Measurements from ENCODE around the gene FHOD3. TPM values are rescaled to one million over a fixed set of nuclear protein-coding genes. Genes with fewer than 3 reads are reported as not detected.

The FHOD3 gene
- total and polyA plus RNA-seq, 2 experiments from 2014 or later: 2.7 to 8.7 TPM

- Histone ChIP-seq H2AFZ (no peak overlapping the region), H3K9me2 (ENCODE audit: insufficient read depth) (no peaks in the 10 kb centered on the region), H3K36me3 (ENCODE audit: insufficient read depth) (no peaks in the 10 kb centered on the region), H3K79me2 (replicated peaks; ENCODE audit: insufficient read depth) (no peaks in the 10 kb centered on the region), H3K4me1 (ENCODE audit: insufficient read depth) (no peaks in the 10 kb centered on the region), H3K4me2 (no peak overlapping the region), H3F3A (replicated peaks; ENCODE audit: low read depth) (no peaks in the 10 kb centered on the region), H4K20me1 (replicated peaks; ENCODE audit: insufficient read depth) (no peaks in the 10 kb centered on the region), H3K27me3 (ENCODE audit: insufficient read depth) (no peaks in the 10 kb centered on the region), H3K4me3 (no peak overlapping the region), H3K27ac (ENCODE audit: low read depth) (no peak overlapping the region)
- no peaks in the 10 kb centered on the region; the same call in 2 of the 3 replicates for H3K4me1 Mint-ChIP-seq
- DNase-seq (ENCODE audit: low spot score): no peak
- H3K27ac Mint-ChIP-seq: no peak overlapping the region
- no peak for TF ChIP-seq ZNF462 (CRISPR knock-in tag; IDR thresholded peaks at IDR 0.05)
- no peak for TF ChIP-seq REST (IDR thresholded peaks at IDR 0.05; ENCODE audit: unreplicated experiment)
- TF ChIP-seq ETS1 (IDR thresholded peaks at IDR 0.05): no peak
- no peak for TF ChIP-seq JUNB (IDR thresholded peaks at IDR 0.05; ENCODE audit: unreplicated experiment)
- TF ChIP-seq ZNF114 (CRISPR knock-in tag; IDR thresholded peaks at IDR 0.05): no peak
- TF ChIP-seq STAT1 (IDR thresholded peaks at IDR 0.05; ENCODE audit: unreplicated experiment): no peak
- TF ChIP-seq NANOG (IDR thresholded peaks at IDR 0.05; ENCODE audit: borderline replicate concordance): no peak
- TF ChIP-seq CTCF (conservative IDR thresholded peaks at IDR 0.05; ENCODE audit: low read depth in 2 of 2): no peak
- no peak for TF ChIP-seq EZH2phosphoT487 (IDR thresholded peaks at IDR 0.05; ENCODE audit: unreplicated experiment)
- TF ChIP-seq POLR2AphosphoS5 (IDR thresholded peaks at IDR 0.05; ENCODE audit: low read depth): no peak
- no peak for TF ChIP-seq CREB1 (CRISPR knock-in tag; IDR thresholded peaks at IDR 0.05; ENCODE audit: low read depth)
- no peak for TF ChIP-seq ZNF331 (CRISPR knock-in tag; IDR thresholded peaks at IDR 0.05; ENCODE audit: low read depth)
- no peak for TF ChIP-seq EZH2 (IDR thresholded peaks at IDR 0.05; ENCODE audit: low read depth, unreplicated experiment)
- no peak overlapping the region for H3K4me3 Mint-ChIP-seq
- no peaks in the 10 kb centered on the region for H3K27me3 Mint-ChIP-seq (ENCODE audit: insufficient read depth, low read depth, poor library complexity)
- no peaks in the 10 kb centered on the region for H3K36me3 Mint-ChIP-seq (ENCODE audit: low read depth)
- H3K9me3 Mint-ChIP-seq: no peaks in the 10 kb centered on the region; the same call in 2 of the 3 replicates
- no peak for ATAC-seq
Measured at GRCh38 chr18:36709315-36709714, 411.8 kb downstream of the FHOD3 start.
